GM18499 (cell line): ENCODE results near the gene TMIGD1.
"Not testable (repeated sequence)": the region's sequence is repeated elsewhere in the genome, so short reads cannot be mapped to it uniquely, and the experiment has no call there.

Experiments used
- ATAC-seq: cut with Tn5 transposase; IDR thresholded peaks from one replicate; pipeline ENCODE4 v1.9.1; 2021; ENCODE audit warnings: moderate number of reproducible peaks; ENCODE audit not compliant: insufficient read depth, unreplicated experiment

Gene TMIGD1

DNA sequence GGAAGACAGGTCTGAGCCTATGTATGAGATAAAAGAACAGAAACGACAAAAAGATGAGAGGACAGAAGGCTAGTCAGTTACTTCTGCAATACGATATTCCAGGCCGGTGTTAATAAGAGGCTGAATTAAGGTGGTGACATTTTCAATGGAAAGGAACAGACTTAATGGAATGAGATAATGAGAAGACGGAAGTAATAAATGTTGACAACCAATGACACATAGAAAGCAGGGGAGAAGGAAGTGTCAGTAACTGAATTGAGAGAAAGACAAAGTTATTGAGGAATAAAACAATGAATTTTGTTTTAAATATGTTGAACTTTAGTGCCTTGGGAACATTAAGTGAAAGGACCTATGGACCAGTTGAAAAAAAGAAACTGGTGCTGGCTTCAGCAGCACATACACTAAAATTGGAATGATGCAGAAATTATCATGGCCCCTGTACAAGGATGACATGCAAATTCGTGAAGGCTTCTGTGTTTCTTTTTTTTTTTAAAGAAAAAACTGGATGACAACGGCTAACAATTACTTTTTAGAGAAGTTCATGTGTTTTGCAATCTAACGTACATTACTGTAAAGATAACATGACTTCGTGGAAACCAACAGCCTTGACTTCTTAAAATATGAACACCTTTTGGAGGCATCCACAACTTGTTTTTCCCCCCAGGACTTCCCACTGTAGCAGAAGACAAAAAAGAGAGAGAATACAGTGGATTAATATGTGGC is 26.4 kb upstream of the TMIGD1 start:
- no peak for ATAC-seq

DNA sequence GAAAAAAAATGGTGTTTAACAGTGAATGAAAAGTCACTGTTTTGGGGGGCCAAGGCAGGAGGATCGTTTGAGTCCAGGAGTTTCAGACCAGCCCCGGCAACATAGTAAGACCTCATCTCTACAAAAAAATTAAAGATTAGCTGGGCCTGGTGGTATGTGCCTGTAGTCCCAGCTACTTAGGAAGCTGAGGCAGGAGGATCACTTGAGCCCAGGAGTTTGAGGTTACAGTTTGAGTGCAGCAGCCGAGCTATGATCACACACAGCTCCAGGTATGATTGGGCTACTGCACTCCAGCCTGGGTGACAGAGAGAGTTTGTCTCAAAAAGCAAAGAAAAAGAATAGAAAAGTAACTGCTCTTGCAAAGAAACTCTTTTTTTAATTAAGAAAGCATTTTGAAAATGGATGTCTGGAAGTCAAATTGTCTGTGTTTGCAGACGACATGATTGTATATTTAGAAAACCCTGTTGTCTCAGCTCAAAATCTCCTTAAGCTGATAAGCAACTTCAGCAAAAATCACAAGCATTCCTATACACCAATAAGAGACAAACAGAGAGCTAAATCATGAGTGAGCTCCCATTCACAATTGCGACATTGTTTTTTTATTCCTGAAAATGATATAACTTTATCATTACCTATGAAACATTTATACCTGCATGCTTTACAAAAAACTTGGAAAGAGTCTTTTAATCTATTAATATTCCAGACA is 24.4 kb upstream of the TMIGD1 start:
- no peak for ATAC-seq

DNA sequence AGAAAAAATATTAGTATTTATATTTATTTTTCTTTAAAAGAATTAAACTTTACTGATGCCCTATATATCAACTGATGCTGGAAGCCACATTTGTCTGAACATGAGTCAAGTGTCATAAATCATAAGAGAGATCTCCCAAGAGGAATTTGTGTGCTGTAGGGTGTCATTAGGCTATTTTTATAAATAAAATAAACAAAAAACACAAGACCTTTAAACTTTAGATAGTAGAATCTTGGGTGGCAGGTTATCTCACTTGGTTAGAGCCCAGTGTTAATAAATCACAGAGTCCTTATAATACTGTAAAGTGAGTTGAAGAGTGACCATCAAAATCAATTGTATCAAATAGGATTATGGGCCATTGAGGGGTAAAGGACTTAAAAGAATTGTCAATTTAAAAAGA is 23.6 kb upstream of the TMIGD1 start:
- no peak for ATAC-seq

DNA sequence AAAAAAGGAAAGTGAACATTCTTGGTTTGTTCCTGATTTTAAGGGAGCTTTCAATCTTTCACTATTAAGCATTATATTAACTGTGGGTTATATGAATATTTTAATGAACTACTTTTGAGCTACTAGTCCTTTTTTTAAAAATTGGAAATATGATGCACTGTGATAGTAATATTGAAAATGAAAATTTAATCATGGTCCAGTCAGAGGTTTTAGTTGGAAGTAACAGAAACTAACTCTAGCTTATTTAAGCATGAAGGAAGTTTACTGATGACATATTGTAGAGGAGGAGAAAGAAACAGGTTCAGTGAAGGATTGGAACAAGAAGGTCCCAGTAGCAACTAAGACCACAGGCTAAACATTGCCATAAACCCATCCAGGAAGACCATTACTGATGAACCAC is 20.8 kb upstream of the TMIGD1 start:
- ATAC-seq: no peak

DNA sequence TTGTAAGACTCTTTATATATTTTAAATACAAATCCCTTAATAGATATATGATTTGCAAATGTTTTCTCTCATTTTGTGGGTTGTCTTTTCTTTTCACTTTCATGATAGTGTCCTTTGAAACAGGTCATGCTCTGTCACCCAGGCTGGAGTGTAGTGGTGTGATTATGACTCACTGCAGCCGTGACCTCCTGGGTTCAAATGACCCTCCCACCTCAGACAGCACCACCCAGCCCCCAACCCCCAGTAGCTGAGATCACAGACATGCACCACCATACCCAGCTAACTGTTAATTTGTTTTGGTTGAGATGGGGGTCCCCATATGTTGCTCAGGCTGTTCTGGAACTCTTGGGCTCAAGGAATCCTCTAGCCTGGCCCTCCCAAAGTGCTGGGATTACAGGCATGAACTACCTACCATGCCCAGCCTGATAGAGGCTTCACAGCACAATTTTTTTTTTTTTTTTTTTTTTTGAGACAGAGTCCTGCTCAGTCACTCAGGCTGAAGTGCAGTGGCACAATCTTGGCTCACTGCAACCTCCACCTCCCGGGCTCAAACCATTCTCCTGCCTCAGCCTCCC is 18.5 kb upstream of the TMIGD1 start:
- no peak for ATAC-seq

DNA sequence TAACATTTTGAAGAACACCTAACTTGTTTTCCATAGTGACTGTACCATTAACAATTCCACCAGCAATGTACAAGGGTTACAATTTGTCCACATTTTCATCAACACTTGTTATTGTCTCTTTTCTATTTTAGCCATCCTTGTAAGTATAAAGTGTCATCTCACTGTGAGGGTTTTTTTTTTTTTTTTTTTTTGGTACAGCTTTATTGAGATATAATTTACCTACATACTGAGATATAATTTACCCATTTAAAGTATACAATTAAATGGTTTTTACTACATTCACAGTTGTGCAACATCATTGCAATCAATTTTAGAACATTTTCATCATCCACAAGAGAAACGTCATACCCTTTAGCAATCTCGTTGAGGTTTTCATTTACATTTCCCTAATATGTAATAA is 17.9 kb upstream of the TMIGD1 start:
- ATAC-seq: no peak

DNA sequence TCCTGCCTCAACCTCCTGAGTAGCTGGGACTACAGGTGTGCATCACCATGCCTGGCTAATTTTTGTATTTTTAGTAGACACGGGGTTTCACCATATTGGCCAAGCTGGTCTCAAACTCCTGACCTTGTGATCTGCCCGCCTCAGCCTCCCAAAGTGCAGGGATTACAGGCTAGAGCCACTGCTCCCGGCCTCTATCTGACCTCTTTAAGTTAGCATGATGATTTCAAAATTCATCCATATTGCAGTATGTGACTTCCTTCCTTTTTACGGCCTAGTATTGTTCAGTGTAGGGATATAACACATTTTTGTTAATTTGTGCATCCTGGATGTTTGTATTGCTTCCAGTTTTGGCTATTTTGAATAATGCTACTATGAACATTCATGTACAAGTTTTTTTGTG is 17.4 kb upstream of the TMIGD1 start:
- ATAC-seq: not testable (repeated sequence)

DNA sequence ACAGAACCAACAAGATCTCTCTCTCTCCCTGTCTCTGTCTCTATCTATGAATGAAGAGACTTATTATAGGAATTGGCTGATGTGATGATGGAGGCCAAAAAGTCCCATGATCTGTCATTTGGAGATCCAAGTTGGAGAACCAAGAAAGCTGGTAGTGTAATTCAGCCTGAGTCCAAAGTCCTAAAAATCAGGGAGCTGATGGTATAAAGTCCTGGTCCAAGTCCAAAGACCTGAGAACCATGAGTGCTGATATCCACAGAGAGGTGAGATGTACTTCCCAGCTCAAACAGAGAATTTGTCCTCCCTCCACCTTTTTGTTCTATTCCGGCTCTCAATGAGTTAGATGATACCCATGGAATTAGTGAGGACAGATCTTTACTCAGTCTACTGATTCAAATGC is 15.4 kb upstream of the TMIGD1 start:
- no peak for ATAC-seq

DNA sequence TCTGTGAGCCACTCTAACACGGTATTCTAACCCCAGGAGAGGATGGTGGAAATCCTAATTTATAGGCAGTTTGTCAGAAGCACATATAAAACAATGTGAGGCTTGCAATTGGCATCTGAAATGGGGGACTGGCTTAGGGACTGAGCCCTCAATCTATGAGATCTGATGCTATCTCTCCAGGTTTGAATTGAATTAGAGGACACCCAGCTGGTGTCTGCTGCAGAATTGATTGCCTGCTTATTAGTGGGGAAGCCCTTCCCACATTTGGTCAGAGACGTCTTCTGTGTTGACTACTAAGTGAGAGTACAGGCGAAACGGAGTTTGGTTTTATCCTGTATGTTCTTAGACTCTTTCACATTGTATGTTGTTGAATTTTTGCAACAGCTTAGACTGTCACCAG is 13.6 kb upstream of the TMIGD1 start:
- ATAC-seq: no peak

DNA sequence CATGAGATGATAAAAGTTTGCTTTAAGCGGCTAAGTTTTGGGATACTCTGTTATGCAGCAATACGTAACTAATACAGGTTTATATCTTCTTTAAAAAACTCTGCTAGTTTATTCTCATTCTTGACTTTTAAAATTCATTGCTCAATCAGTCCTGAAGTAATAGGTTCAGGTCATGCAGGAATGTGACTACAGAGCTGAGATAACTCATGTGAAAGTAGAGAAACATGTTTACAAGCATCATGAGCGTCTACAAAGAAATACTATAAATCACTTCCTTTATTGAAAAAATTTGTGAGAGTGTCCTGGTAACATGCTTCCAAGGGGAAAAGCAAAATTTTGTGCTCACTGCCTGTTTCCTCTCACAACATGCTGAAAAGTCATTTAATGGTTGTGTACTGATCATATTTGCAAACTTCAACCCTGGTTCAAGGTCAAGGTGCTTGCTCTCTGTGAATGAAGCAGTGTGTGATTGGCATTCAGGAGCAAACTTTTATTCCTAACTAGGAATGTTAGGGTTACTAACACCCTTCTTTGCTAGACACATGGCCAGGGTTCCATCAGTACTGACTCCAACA is 12.5 kb upstream of the TMIGD1 start:
- no peak for ATAC-seq

DNA sequence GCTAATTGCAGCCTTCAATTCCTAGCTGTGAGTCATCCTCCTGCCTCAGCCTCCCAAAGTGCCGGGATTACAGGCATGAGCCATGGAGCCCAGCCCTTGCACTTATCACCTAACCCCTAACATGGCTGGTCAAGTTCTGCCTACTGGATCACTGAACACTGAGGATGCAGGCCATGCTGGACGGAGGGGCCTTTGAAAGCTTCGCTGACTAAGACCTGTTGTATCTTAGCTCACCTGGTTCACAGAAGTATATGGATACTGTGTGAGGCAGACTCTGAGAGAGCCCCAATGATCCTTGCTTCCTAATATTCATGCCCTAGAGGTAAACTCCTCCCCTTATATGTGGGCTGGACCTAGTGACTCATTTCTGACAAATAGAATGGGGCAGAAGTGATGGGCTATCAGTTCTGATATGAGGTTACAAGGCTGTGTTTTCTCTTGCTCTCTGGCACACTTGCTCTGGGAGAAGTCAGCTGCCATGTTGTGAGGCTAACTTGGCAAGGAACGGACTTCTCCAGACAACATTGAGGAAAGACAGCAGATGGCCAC is 11.7 kb upstream of the TMIGD1 start:
- no peak for ATAC-seq

DNA sequence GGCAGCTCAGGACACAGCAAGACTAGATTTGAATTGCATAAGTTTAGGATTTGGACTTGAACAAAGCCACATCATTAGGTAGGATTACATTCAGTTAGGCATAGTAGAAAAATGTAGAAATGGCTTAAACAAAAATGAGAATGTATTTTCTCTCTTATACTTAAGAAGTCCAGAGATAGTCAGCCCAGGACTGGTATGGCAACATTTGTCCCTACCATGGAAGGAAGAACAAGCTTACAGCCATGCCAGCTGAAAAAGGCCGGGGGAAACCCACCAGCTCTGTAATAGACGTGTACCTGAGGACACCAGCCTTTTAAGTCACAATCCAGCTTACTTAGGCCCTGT is 11.2 kb upstream of the TMIGD1 start:
- no peak for ATAC-seq

DNA sequence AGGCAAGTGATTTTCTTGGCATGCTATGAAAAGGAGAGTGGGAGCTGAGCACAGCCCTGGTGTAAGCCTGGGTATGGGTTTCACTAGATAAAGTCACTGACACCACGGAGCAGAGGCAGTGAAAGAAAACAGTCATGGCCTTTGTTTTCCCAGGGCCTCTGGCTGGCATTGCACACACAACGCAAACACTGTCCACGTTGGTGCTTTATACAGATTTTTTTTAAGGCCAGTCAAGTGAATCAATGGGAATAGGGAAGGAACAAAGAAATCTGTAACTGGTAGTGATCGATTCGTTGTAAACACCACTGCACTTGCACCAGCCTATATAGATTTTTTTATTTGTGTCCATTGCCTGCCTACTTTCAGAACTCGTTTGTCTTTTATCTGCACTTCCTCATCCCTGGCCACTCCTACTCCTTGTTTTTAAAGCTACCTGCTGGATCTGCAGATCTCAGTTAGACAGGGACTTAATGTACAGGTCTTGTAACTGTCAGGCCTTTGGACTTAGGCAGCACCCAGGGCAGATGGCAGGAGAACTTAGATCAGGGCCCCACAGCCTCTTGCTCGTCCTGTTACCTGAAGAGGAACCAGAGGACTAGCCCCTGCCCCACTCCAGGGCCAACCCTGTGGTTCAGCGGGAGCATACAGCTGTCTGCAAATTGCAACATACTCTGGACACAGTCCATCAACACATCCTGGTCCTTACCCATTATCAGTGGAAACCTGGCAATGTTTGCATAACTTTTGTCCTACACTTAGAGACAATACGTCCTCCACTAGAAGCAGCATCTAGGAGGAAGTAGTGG is 10.6 kb upstream of the TMIGD1 start:
- ATAC-seq: no peak

DNA sequence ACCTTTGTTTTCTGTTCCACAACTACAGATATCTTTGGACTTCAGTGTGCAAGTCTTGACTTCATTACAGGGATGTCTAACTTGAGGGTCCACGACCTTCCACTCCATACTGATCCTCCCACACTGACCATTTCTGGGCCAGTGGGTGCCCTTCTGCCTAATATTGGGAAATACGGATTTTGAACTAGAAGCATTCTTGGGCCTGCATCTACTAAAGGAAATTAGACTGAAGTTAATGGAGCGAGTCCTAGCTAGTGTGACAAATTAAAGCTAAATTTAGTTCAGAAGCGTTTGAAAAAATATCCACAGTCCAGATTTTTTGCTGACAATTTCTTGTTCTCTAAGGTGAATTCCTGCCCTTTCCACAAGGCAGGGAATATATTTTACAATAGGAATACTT is 9.9 kb upstream of the TMIGD1 start:
- ATAC-seq: no peak

DNA sequence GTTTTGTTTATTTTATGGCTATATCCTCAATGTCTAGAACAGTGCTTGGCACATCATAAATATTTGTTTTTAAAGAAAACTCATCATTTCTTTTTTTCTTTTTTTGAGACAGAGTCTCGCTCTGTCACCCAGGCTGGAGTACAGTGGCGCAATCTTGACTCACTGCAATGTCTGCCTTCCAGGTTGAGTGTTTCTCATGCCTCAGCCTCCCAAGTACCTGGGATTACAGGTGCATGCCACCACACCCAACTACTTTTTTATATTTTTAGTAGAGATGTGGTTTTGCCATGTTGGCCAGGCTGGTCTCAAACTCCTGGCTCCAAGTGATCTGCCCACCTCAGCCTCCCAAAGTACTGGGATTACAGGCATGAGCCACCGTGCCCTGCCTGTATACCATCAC is 9.4 kb upstream of the TMIGD1 start:
- not testable (repeated sequence) for ATAC-seq

DNA sequence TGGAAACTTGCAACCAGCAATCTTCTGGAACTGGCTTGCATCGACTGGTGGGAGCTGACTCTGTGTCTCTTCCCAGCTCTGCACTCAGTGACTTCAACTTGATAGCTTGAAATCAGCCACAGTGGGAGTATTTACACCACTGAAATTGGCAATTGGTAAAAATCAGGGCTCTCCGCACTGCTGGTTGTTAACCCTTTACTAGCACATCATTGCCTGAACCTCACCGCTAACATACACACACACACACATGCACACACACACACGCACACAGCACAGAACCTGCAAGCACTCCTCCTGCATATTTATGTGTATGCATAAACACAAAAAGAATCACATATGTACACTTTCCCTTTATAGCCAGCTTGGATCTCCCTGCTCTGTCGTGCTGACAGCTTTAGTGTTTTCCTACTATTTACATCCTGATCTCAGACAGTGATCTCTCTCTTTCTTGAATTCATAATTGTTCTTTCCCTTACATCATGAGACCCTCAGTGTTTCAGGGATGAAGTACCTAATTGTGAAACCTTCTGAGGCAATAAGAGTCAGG is 7.9 kb upstream of the TMIGD1 start:
- no peak for ATAC-seq

DNA sequence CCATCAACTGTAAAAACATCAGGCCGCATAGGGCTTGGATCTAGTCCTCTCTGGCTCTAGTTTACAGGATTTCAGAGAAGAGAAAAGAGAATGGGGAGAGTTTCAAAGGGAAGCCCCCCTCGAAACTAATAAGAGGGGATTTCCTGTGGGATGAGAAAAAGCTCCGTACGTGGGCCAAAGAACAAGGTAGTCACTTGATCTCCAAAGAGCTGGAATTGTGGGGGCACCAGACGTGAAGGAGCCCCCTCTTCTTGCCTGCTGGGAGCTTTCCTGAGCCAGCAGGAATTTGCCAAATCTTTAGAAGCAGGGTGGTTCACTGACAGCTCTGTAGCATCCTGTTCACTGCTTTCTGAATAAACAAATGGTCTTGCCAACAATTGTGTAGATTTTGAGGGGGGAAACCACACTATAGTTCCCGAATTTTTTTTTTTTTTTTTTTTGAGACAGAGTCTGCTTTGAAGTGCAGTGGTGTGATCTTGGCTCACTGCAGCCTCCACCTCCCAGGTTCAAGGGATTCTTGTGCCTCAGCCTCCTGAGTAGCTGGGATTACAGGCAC is 7.0 kb upstream of the TMIGD1 start:
- ATAC-seq: no peak

DNA sequence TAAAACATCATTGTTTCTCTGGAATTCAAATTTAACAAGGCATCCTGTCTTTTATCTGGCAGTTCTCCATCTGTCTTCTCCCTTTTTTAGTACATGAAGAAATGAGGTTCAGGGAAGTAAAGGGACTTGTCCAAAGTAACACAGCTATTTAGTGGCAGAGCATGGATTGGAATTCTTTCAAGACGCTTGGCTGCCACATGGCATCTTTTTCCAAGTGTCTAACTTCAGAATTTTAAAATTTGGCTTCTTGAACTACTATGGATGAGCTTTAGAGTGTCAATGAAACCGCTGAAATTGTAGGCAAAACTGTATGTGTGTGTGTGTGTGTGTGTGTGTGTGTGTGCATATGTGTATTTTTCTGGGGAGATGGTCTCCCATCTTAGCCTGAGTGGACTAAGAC is 5.2 kb upstream of the TMIGD1 start:
- ATAC-seq: no peak

DNA sequence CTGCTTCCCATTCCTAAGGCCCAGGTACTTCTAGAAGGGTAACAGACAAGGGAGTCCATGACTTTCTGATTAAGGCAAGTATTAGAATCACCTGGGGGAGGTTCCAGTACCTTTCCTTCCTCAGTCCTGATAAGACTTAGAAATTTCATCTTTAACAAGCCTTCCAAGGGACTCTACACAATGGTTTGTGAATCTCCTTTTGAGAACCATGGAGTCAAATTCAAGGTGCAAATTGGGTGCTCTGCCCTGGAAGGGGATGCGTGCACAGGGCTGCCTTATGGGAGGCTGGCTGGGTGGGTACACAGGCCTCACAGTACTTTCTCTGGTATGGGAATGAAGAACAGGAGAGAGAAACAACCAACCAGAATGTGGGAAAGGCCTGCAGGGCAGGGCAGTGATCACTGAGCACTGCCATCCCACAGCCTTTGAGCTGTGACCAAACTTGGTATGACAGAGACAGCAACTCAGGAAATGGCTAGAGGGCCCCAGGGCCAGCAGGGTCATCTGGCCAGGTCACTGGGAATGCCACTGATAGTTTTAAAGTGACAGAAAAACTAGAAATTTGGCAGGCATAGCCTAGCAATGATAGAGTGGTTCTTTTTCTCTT is 3.6 kb upstream of the TMIGD1 start:
- ATAC-seq: no peak
